HFFc6 (cell line): Measurements from ENCODE around the gene INPP5B. TPM values are rescaled to one million over a fixed set of nuclear protein-coding genes. Genes with fewer than 3 reads are reported as not detected.
"Not testable (repeated sequence)": the region's sequence is repeated elsewhere in the genome, so short reads cannot be mapped to it uniquely, and the experiment has no call there.

Experiments
- DNase-seq: peaks from one replicate; pipeline ENCODE4 v3.0.0-alpha.2; 2018
- H3K27ac Mint-ChIP-seq: 2 replicates; pipeline ENCODE4 v1.8.0; 2020; ENCODE audit warnings: mild to moderate bottlenecking, mixed read lengths
- H3K27me3 Mint-ChIP-seq: 2 replicates; pipeline ENCODE4 v1.8.0; 2021; ENCODE audit warnings: mild to moderate bottlenecking, moderate library complexity, mixed read lengths; ENCODE audit not compliant: insufficient read depth
- H3K36me3 Mint-ChIP-seq: 2 replicates; pipeline ENCODE4 v1.8.0; 2021; ENCODE audit warnings: low read depth, mixed read lengths
- H3K4me1 Mint-ChIP-seq: 2 replicates; pipeline ENCODE4 v1.8.0; 2020; ENCODE audit warnings: low read depth, mixed read lengths
- H3K4me3 Mint-ChIP-seq: 2 replicates; pipeline ENCODE4 v1.8.0; 2020; ENCODE audit warnings: mild to moderate bottlenecking, moderate library complexity, mixed read lengths
- H3K9me3 Mint-ChIP-seq: 2 replicates; pipeline ENCODE4 v1.8.0; 2020; ENCODE audit warnings: mild to moderate bottlenecking, mixed read lengths
- CTCF ChIP-seq: fragments of 200-600 bp; sonication (generic); IDR thresholded peaks from 2 replicates; pipeline ENCODE4 v1.5.0; 2021; ENCODE audit warnings: antibody characterized with exemption, mild to moderate bottlenecking
- total RNA-seq, 6 experiments: library from RNA; stranded (reverse); fragmentation: NEBNext Ultra II Directional; extraction: Animal tissue kit (Norgen Biotek cat#: 25700); gene quantifications; 2 replicates in 1 of 6; 3 replicates in 5 of 6; pipeline ENCODE4 v1.2.3, GENCODE V29; 2021

INPP5B gene
- total RNA-seq, 6 experiments from 2014 or later, result 9.6 to 16.0 (median 12.7) TPM

GRCh38 chr1:37902983-37903382, 43.9 kb downstream of the INPP5B start:
- Mint-ChIP-seq H3K4me3 (no peak overlapping the region), H3K27me3 (no peaks in the 10 kb centered on the region), H3K9me3 (no peaks in the 10 kb centered on the region), H3K27ac (no peak overlapping the region; the same call in 1 of the 2 replicates), H3K4me1 (peaks cover 5% of the 10 kb centered on the region), H3K36me3 (peaks cover 18% of the 10 kb centered on the region)
- TF ChIP-seq CTCF, result no peak
- no peak for DNase-seq

GRCh38 chr1:37901893-37902225, 45.0 kb downstream of the INPP5B start:
- DNase-seq, result no peak
- TF ChIP-seq CTCF, result no peak
- no peak overlapping the region for H3K4me3 Mint-ChIP-seq
- H3K9me3 Mint-ChIP-seq, result no peaks in the 10 kb centered on the region
- H3K36me3 Mint-ChIP-seq, result peaks cover 6% of the 10 kb centered on the region
- no peaks in the 10 kb centered on the region for H3K27me3 Mint-ChIP-seq
- no peak overlapping the region for H3K27ac Mint-ChIP-seq
- H3K4me1 Mint-ChIP-seq, result no peaks in the 10 kb centered on the region

- no peak for DNase-seq
- TF ChIP-seq CTCF, result no peak
- no peaks in the 10 kb centered on the region for H3K27me3 Mint-ChIP-seq
- no peak overlapping the region for H3K27ac Mint-ChIP-seq
- peaks cover 3% of the 10 kb centered on the region; the same call in 1 of the 2 replicates for H3K36me3 Mint-ChIP-seq
- H3K4me1 Mint-ChIP-seq, result no peaks in the 10 kb centered on the region
- H3K9me3 Mint-ChIP-seq, result no peaks in the 10 kb centered on the region
- H3K4me3 Mint-ChIP-seq, result no peak overlapping the region
These were observed 45.5 kb downstream of the INPP5B start for GRCh38 chr1:37901191-37901892.

GRCh38 chr1:37897563-37897962, 49.3 kb downstream of the INPP5B start:
- H3K27me3 Mint-ChIP-seq, H3K9me3 Mint-ChIP-seq, H3K4me1 Mint-ChIP-seq, DNase-seq, H3K27ac Mint-ChIP-seq, H3K4me3 Mint-ChIP-seq, H3K36me3 Mint-ChIP-seq: not testable (repeated sequence)

- no peak overlapping the region for H3K4me3 Mint-ChIP-seq
- H3K4me1 Mint-ChIP-seq, result peaks cover 14% of the 10 kb centered on the region
- TF ChIP-seq CTCF, result no peak
- no peaks in the 10 kb centered on the region for H3K27me3 Mint-ChIP-seq
- DNase-seq, result no peak
- no peak overlapping the region for H3K27ac Mint-ChIP-seq
- peaks cover 3% of the 10 kb centered on the region; the same call in 1 of the 2 replicates for H3K9me3 Mint-ChIP-seq
- H3K36me3 Mint-ChIP-seq, result 0 out of 2 replicates have a peak, but pooled peaks cover 5% of the 10 kb centered on the region
These were observed 53.2 kb downstream of the INPP5B start for GRCh38 chr1:37893673-37894072.

GRCh38 chr1:37892151-37893047, 54.5 kb downstream of the INPP5B start:
- Mint-ChIP-seq H3K9me3 (peaks cover 3% of the 10 kb centered on the region; the same call in 1 of the 2 replicates), H3K27ac (peak overlapping the region; percentile 65), H3K27me3 (no peaks in the 10 kb centered on the region), H3K36me3 (peaks cover 5% of the 10 kb centered on the region; the same call in 1 of the 2 replicates), H3K4me1 (peaks cover 14% of the 10 kb centered on the region), H3K4me3 (no peak overlapping the region)
- DNase-seq, result peak; percentile 37
- TF ChIP-seq CTCF, result no peak
